PC-3 (cell line): ENCODE results near the gene PLXNB3. TPM values are rescaled to one million over a fixed set of nuclear protein-coding genes. Genes with fewer than 3 reads are reported as not detected.

Experiments used
- ATAC-seq: fragments of 200-7000 bp; cut with Tn5 transposase; 2 replicates; pipeline ENCODE4 v1.9.1; 2020; ENCODE audit warnings: mild to moderate bottlenecking, moderate library complexity
- BruUV-seq: library from RNA; stranded (reverse); fragments of 400-500 nt; replicated peaks from 2 replicates; lab custom pipeline; 2021; lab: Mats Ljungman, UMichigan
- CTCF ChIA-PET: fragments of 300-600 bp; sonication (Branson Sonifier 250); formaldehyde crosslinking; loops from one replicate; lab custom pipeline; 2022; ENCODE audit warnings: antibody characterized with exemption; lab: Charles Lee
- POLR2A ChIA-PET: fragments of 300-600 bp; sonication (Branson Sonifier 250); formaldehyde crosslinking; loops from one replicate; lab custom pipeline; 2022; ENCODE audit warnings: antibody characterized with exemption; ENCODE audit not compliant: unreplicated experiment; lab: Charles Lee
- DNase-seq: peaks from one replicate; pipeline ENCODE4 v3.0.0-alpha.2; 2015
- H2AFZ ChIP-seq: fragments of 300-600 bp; sonication (generic); 2 replicates; pipeline ENCODE4 v1.6.0; 2016; ENCODE audit warnings: antibody characterized with exemption, low read length
- H3F3A ChIP-seq: fragments of 300-600 bp; sonication (generic); one replicate; pipeline ENCODE4 v1.6.0; 2017; ENCODE audit warnings: antibody characterized with exemption, low read length, control low read depth, mild to moderate bottlenecking; ENCODE audit not compliant: unreplicated experiment
- H3K27ac ChIP-seq: fragments of 300-600 bp; sonication (generic); 2 replicates; pipeline ENCODE4 v1.5.1; 2016; ENCODE audit warnings: mild to moderate bottlenecking, low read length
- H3K27me3 ChIP-seq: fragments of 300-600 bp; sonication (generic); 2 replicates; pipeline ENCODE4 v1.6.1; 2016; ENCODE audit warnings: low read length, mixed read lengths
- H3K36me3 ChIP-seq: fragments of 300-600 bp; sonication (generic); 2 replicates; pipeline ENCODE4 v1.6.1; 2016; ENCODE audit warnings: low read depth, mixed run types, low read length, mixed read lengths
- H3K4me1 ChIP-seq: fragments of 300-600 bp; sonication (generic); 2 replicates; pipeline ENCODE4 v1.5.1; 2016; ENCODE audit warnings: low read length; ENCODE audit not compliant: insufficient read depth
- H3K4me2 ChIP-seq: fragments of 300-600 bp; sonication (generic); 2 replicates; pipeline ENCODE4 v1.6.0; 2016; ENCODE audit warnings: low read length
- H3K4me3 ChIP-seq: fragments of 300-600 bp; sonication (generic); 2 replicates; pipeline ENCODE4 v1.5.1; 2016; ENCODE audit warnings: mild to moderate bottlenecking, low read length, mixed read lengths
- H3K79me2 ChIP-seq: fragments of 300-600 bp; sonication (generic); 2 replicates; pipeline ENCODE4 v1.6.1; 2017; ENCODE audit warnings: low read length, mixed read lengths
- H3K9ac ChIP-seq: fragments of 300-600 bp; sonication (generic); 2 replicates; pipeline ENCODE4 v1.6.0; 2016; ENCODE audit warnings: mild to moderate bottlenecking, low read length
- H3K9me2 ChIP-seq: fragments of 300-600 bp; sonication (generic); replicated peaks from 2 replicates; pipeline ENCODE4 v1.6.1; 2016; ENCODE audit warnings: mixed run types, low read length, mixed read lengths
- H3K9me3 ChIP-seq: fragments of 300-600 bp; sonication (generic); 2 replicates; pipeline ENCODE4 v1.6.1; 2016; ENCODE audit warnings: low read length, mixed read lengths
- H4K20me1 ChIP-seq: fragments of 300-600 bp; sonication (generic); 2 replicates; pipeline ENCODE4 v1.6.1; 2016; ENCODE audit warnings: low read length, mixed read lengths
- CTCF ChIP-seq: fragments of 300-600 bp; sonication (generic); conservative IDR thresholded peaks from 2 replicates; pipeline ENCODE4 v1.5.1; 2017; ENCODE audit warnings: antibody characterized with exemption, low read depth, mild to moderate bottlenecking, low read length
- EZH2 ChIP-seq: fragments of 300-600 bp; sonication (generic); IDR thresholded peaks from one replicate; pipeline ENCODE4 v1.6.1; 2017; ENCODE audit warnings: antibody characterized with exemption, mild to moderate bottlenecking, low read length; ENCODE audit not compliant: unreplicated experiment
- EZH2phosphoT487 ChIP-seq: fragments of 300-600 bp; sonication (generic); IDR thresholded peaks from 2 replicates; pipeline ENCODE4 v1.6.1; 2018; ENCODE audit warnings: mild to moderate bottlenecking, antibody characterized with exemption, low read length, borderline replicate concordance
- intact Hi-C: fragments of 100-400 bp; cut with micrococcal nuclease; formaldehyde crosslinking; loops from 2 replicates; pipeline ENCODE4 v1.9.0; 2023
- total RNA-seq: library from RNA; depleted of rRNA; stranded (reverse); fragments of >200 nt; gene quantifications from 2 replicates; pipeline ENCODE4 v1.2.3, GENCODE V29; 2014

PLXNB3 gene
- total RNA-seq, 1 experiment from 2014 or later, result 27.3 TPM

- no peaks in the 10 kb centered on the region for H3K79me2 ChIP-seq
- no peaks in the 10 kb centered on the region for H3F3A ChIP-seq
- TF ChIP-seq CTCF, result no peak
- no peak for TF ChIP-seq EZH2phosphoT487
- TF ChIP-seq EZH2, result no peak
- no peak overlapping the region for H3K9ac ChIP-seq
- H3K4me1 ChIP-seq, result no peaks in the 10 kb centered on the region
- H3K27me3 ChIP-seq, result no peaks in the 10 kb centered on the region
- H3K9me2 ChIP-seq, result no peaks in the 10 kb centered on the region
- intact Hi-C loops, result no loop called here
- no peak overlapping the region for H2AFZ ChIP-seq
- no peak for ATAC-seq
- no peaks in the 10 kb centered on the region for H4K20me1 ChIP-seq
- H3K36me3 ChIP-seq, result no peaks in the 10 kb centered on the region
- no peak for DNase-seq
- H3K27ac ChIP-seq, result no peak overlapping the region
- CTCF ChIA-PET, result no interaction called here
- H3K4me2 ChIP-seq, result no peak overlapping the region
- H3K9me3 ChIP-seq, result no peaks in the 10 kb centered on the region
- POLR2A ChIA-PET, result no interaction called here
- BruUV-seq, result no TSS peak
- H3K4me3 ChIP-seq, result no peak overlapping the region
Measured at GRCh38 chrX:153804100-153804595, 40.1 kb downstream of the PLXNB3 start.

GRCh38 chrX:153804621-153805020, 40.6 kb downstream of the PLXNB3 start:
- no peak overlapping the region for H3K9ac ChIP-seq
- no peaks in the 10 kb centered on the region for H3K4me1 ChIP-seq
- no peak overlapping the region for H2AFZ ChIP-seq
- H3K9me2 ChIP-seq, result no peaks in the 10 kb centered on the region
- no peaks in the 10 kb centered on the region for H3K36me3 ChIP-seq
- H3F3A ChIP-seq, result no peaks in the 10 kb centered on the region
- no peak for DNase-seq
- no peak for ATAC-seq
- CTCF ChIA-PET, result no interaction called here
- H3K27ac ChIP-seq, result no peak overlapping the region
- no peak overlapping the region for H3K4me2 ChIP-seq
- no peaks in the 10 kb centered on the region for H3K9me3 ChIP-seq
- POLR2A ChIA-PET, result no interaction called here
- no peaks in the 10 kb centered on the region for H3K27me3 ChIP-seq
- no peaks in the 10 kb centered on the region for H4K20me1 ChIP-seq
- TF ChIP-seq EZH2phosphoT487, result no peak
- TF ChIP-seq CTCF, result no peak
- no peak for TF ChIP-seq EZH2
- H3K4me3 ChIP-seq, result no peak overlapping the region
- no peaks in the 10 kb centered on the region for H3K79me2 ChIP-seq
- intact Hi-C loops, result no loop called here
- no TSS peak for BruUV-seq

GRCh38 chrX:153805436-153805835, 41.4 kb downstream of the PLXNB3 start:
- Histone ChIP-seq H2AFZ (no peak overlapping the region), H4K20me1 (no peaks in the 10 kb centered on the region), H3K4me3 (no peak overlapping the region), H3K9me2 (no peaks in the 10 kb centered on the region), H3K36me3 (no peaks in the 10 kb centered on the region), H3K79me2 (no peaks in the 10 kb centered on the region), H3F3A (no peaks in the 10 kb centered on the region), H3K27ac (no peak overlapping the region), H3K9me3 (no peaks in the 10 kb centered on the region), H3K27me3 (no peaks in the 10 kb centered on the region), H3K4me1 (no peaks in the 10 kb centered on the region), H3K4me2 (no peak overlapping the region), H3K9ac (no peak overlapping the region)
- DNase-seq (no peak), ATAC-seq (no peak)
- TF ChIP-seq EZH2 (no peak), EZH2phosphoT487 (no peak), CTCF (no peak)
- no TSS peak for BruUV-seq
- intact Hi-C loops, result no loop called here
- CTCF ChIA-PET, result no interaction called here
- POLR2A ChIA-PET, result no interaction called here
